Body of pancreas (tissue), 4 donors: ENCODE measurements around the gene DTYMK. TPM values are rescaled to one million over a fixed set of nuclear protein-coding genes. Genes with fewer than 3 reads are reported as not detected.

Source experiments
- ATAC-seq: fragments of 150-250 bp; one replicate; pipeline ENCODE4 v1.9.1; 2016
- DNase-seq, 4 donors: peaks; one replicate each; pipeline ENCODE4 v3.0.0-alpha.2; 2019
- H3K27ac ChIP-seq, 4 donors: fragments of 200-600 bp; sonication (generic); 1 replicate in 3 of 4; 2 replicates in 1 of 4; pipeline versions ENCODE4 v1.5.1 to v1.6.1; 2016 to 2019; ENCODE audit warnings: mild to moderate bottlenecking in 1 of 4, mixed read lengths in 1 of 4, moderate library complexity in 1 of 4
- H3K27me3 ChIP-seq, 2 donors: fragments of 200-600 bp; sonication (generic); one replicate each; pipeline ENCODE4 v1.6.0; 2016; ENCODE audit warnings: mild to moderate bottlenecking in 1 of 2
- H3K36me3 ChIP-seq, 2 donors: fragments of 200-600 bp; sonication (generic); replicated peaks in 1 of 2; 2 replicates each; pipeline ENCODE4 v1.5.1; 2016; ENCODE audit warnings: low read depth in 2 of 2; ENCODE audit not compliant: insufficient read depth in 1 of 2
- H3K4me1 ChIP-seq: fragments of 200-600 bp; sonication (generic); one replicate; pipeline ENCODE4 v1.6.0; 2016
- H3K4me3 ChIP-seq, 2 donors: fragments of 200-600 bp; sonication (generic); 1 replicate in 1 of 2; 2 replicates in 1 of 2; pipeline ENCODE4 v1.5.1; 2016 to 2019
- H3K9me3 ChIP-seq, 3 donors: fragments of 200-600 bp; sonication (generic); 1 replicate in 2 of 3; 2 replicates in 1 of 3; pipeline ENCODE4 v1.5.1; 2016
- CTCF ChIP-seq, 7 experiments: fragments of 450-650 bp in 4 of 7; fragments of 200-600 bp in 3 of 7; sonication (generic) in 3 of 7; IDR thresholded peaks; one replicate each; pipeline ENCODE4 v1.5.1; 2016 to 2019; ENCODE audit warnings: antibody characterized with exemption in 7 of 7
- POLR2A ChIP-seq, 3 donors: fragments of 450-650 bp; IDR thresholded peaks; one replicate each; pipeline ENCODE4 v1.6.1; 2016; ENCODE audit warnings: antibody characterized with exemption in 3 of 3, mild to moderate bottlenecking in 2 of 3
- WGBS, 2 donors: methylation state at CpG; one replicate each; pipeline ENCODE4 v1.1.5; 2017; 5-methylcytosine and 5-hydroxymethylcytosine counted together
- intact Hi-C: fragments of 100-400 bp; cut with DNase I; formaldehyde crosslinking; loops from one replicate; pipeline ENCODE4 v1.15.1; 2023
- total RNA-seq, 2 donors: library from RNA; depleted of rRNA; stranded (reverse); fragments of >200 nt; gene quantifications; one replicate each; pipeline ENCODE4 v1.1.0, GENCODE V29; 2016

DTYMK gene
- total RNA-seq, 2 donors from 2014 or later: 5.7 to 12.5 TPM

GRCh38 chr2:241692448-241692847 is 5.8 kb upstream of the DTYMK start:
- Histone ChIP-seq H3K9me3 (no peaks in the 10 kb centered on the region), H3K27ac (no peak overlapping the region), H3K4me3 (no peak overlapping the region), H3K27me3 (no peaks in the 10 kb centered on the region), H3K36me3 (peaks cover 0 to 1% of the 10 kb centered on the region in 2 donors), H3K4me1 (peaks cover 15% of the 10 kb centered on the region)
- WGBS, 2 donors: 92 to 93% methylated on average over 6 of the region's 6 CpGs
- ATAC-seq (no peak), DNase-seq (no peak)
- intact Hi-C loops: no loop called here
- TF ChIP-seq POLR2A (IDR thresholded peaks at IDR 0.05) (no peak), CTCF (IDR thresholded peaks at IDR 0.05) (no peak)

GRCh38 chr2:241690202-241690717 is 3.6 kb upstream of the DTYMK start:
- TF ChIP-seq CTCF (IDR thresholded peaks at IDR 0.05) (no peak), POLR2A (IDR thresholded peaks at IDR 0.05) (no peak)
- intact Hi-C loops: no loop called here
- no peaks in the 10 kb centered on the region for H3K27me3 ChIP-seq
- H3K4me3 ChIP-seq: no peak overlapping the region
- H3K36me3 ChIP-seq: peaks cover 0 to 1% of the 10 kb centered on the region in 2 donors
- ATAC-seq: no peak
- no peaks in the 10 kb centered on the region for H3K9me3 ChIP-seq
- no peak for DNase-seq
- peaks cover 23% of the 10 kb centered on the region for H3K4me1 ChIP-seq
- 67 to 87% methylated on average over 2 to 6 of the region's 6 CpGs for WGBS, 2 donors
- H3K27ac ChIP-seq: no peak overlapping the region

GRCh38 chr2:241689306-241689705 is 2.7 kb upstream of the DTYMK start:
- ATAC-seq (no peak), DNase-seq (no peak)
- H3K36me3 ChIP-seq: peaks cover 0 to 1% of the 10 kb centered on the region in 2 donors
- intact Hi-C loops: no loop called here
- H3K9me3 ChIP-seq: no peaks in the 10 kb centered on the region
- H3K27me3 ChIP-seq: no peaks in the 10 kb centered on the region
- TF ChIP-seq POLR2A (IDR thresholded peaks at IDR 0.05) (no peak), CTCF (IDR thresholded peaks at IDR 0.05) (no peak)
- H3K4me1 ChIP-seq: peaks cover 23% of the 10 kb centered on the region
- 71 to 73% methylated on average over 10 of the region's 10 CpGs for WGBS, 2 donors
- no peak overlapping the region for H3K4me3 ChIP-seq
- no peak overlapping the region for H3K27ac ChIP-seq

- peak overlapping the region; percentile 22 to 98 (median 61) for H3K27ac ChIP-seq
- peaks cover 0 to 1% of the 10 kb centered on the region in 2 donors for H3K36me3 ChIP-seq
- H3K4me1 ChIP-seq: peaks cover 23% of the 10 kb centered on the region
- DNase-seq (no peak), ATAC-seq (no peak)
- intact Hi-C loops: no loop called here
- no peaks in the 10 kb centered on the region for H3K9me3 ChIP-seq
- TF ChIP-seq CTCF (IDR thresholded peaks at IDR 0.05) (no peak), POLR2A (IDR thresholded peaks at IDR 0.05) (no peak)
- H3K27me3 ChIP-seq: no peaks in the 10 kb centered on the region
- H3K4me3 ChIP-seq: peak overlapping the region; percentile 52 to 79
- 0 to 1% methylated on average over 8 to 35 of the region's 37 CpGs for WGBS, 2 donors
These were observed 328 bp downstream of the DTYMK start for GRCh38 chr2:241686324-241686649.

- Histone ChIP-seq H3K27ac (no peak overlapping the region), H3K4me3 (no peak overlapping the region), H3K27me3 (no peaks in the 10 kb centered on the region), H3K4me1 (peaks cover 7% of the 10 kb centered on the region), H3K36me3 (no peaks in the 10 kb centered on the region), H3K9me3 (no peaks in the 10 kb centered on the region)
- WGBS, 2 donors: 79 to 91% methylated on average over 14 of the region's 14 CpGs
- TF ChIP-seq POLR2A (IDR thresholded peaks at IDR 0.05) (no peak), CTCF (IDR thresholded peaks at IDR 0.05) (no peak)
- intact Hi-C loops: no loop called here
- ATAC-seq (peak; percentile 28), DNase-seq (peak in 1 of 4 donors; percentile 43)
These were observed 5.6 kb downstream of the DTYMK start for GRCh38 chr2:241680827-241681599.
